Fibroblast of skin of right quadriceps (primary cell): ENCODE measurements around the gene KRTAP19-2.
"Not testable (repeated sequence)": the region's sequence is repeated elsewhere in the genome, so short reads cannot be mapped to it uniquely, and the experiment has no call there.

ENCODE experiments used
- DNase-seq: peaks from one replicate; pipeline ENCODE4 v3.0.0-alpha.2; 2013

KRTAP19-2 gene, protein sequence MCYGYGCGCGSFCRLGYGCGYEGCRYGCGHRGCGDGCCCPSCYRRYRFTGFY

GRCh38 chr21:30487336-30487735, at the start of gene KRTAP19-2:
Gene KRTAP19-2 (minus strand): TSS chr21:30487436. CDS start chr21:30487348, 88 bp downstream.
- DNase-seq, result no peak

DNA sequence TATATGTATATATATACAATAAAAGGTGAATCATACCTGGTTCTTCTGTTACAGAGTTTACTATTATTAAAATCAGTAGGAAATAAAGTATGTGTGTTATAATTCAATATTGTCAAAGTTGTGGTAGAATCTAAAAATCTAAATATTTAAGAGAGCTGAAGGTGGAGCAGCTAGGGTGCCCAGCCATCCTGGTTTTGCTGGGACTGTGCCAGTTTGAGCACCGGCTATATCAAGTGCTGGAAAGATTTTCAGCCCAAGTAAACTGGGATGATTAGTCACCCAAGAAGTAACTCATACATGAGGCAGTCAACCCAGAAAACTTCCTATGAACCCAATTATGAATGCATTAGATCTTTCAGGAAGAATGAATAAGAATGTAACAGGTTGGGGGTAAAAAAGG, 31.6 kb upstream of the KRTAP19-2 start:
- DNase-seq, result no peak

DNA sequence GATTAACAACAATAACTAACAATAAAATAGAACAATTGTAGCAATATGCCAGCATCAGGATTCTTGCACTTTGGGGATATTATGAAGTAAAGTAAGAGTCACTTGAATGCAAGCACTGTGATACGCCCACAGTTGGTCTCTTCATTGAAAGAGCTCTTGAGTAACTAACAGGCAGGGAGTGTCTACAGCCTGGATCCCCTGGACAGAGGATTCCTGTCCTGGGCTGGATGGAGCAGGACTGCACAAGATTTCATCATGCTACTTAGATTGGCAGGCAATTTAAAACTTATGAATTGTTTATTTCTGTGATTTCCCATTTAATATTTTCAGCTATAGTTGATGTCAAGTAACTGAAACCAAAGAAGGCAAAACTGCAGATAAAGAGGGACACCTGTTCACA, 28.4 kb upstream of the KRTAP19-2 start:
- no peak for DNase-seq

DNA sequence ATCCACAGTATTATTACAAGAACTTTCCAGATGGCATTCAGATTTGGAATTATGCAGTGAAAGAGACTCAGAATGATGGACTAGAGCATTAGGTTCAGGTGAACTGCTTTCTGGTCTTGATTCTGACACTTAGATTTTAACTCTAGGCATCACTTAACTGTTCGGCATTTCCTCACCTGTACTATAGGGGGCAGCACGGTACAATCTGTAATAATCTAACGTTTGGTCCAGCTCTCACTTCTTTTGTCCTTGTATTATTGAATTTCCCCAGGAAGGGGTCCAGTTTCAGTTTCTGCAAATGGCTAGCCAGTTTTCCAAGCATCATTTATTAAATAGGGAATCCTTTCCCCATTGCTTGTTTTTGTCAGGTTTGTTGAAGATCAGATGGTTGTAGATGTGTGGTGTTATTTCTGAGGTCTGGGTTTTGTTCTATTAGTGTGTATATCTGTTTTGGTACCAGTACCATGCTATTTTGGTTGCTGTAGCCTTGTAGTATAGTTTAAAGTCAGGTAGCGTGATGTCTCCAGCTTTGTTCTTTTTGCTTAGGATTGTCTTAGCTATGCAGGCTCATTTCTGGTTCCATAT, 18.5 kb upstream of the KRTAP19-2 start:
- not testable (repeated sequence) for DNase-seq

DNA sequence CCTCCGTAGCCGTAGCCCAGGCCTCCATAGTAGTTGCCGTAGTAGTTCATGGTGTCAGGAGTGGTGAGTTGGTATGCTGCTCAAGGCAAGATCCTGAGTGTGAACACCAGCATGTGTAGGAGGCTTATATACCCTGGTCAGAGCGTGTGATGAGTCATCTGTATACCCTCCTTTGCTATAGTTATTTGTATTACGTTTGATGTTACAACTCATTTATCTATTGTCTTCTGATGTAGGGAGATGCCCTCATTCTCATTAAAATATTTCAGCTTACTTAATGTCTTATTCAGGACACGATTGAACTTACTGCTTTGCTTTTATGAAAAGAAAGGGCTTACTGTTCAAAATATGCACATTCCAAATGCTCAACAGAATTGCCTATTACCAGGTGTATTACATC, 14.8 kb upstream of the KRTAP19-2 start, which contains the start of gene KRTAP19-5:
KRTAP19-5 (minus strand) TSS at position 101 of the 400 bp plus-strand sequence; CDS start at position 50, 51 bp downstream.
- no peak for DNase-seq

DNA sequence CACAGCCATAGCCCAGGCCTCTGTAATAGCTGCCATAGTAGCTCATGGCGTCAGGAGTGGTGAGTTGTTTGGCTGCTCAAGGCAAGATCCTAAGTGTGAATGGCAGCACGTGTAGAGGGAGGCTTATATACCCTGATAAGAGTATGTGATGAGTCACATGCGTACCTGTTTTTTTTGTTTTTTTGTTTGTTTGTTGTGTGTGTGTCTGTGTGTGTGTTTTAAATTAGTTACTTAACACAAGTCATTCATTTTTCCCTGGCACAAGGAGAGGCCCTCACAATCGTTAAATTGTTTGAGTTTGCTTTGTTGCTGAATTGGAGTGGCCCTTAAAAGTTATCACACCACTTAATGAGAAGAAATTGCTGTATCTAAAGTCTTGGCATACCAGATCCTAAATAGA, 9.8 kb upstream of the KRTAP19-2 start, which contains the start of gene KRTAP19-4:
KRTAP19-4 (minus strand) TSS at position 101 of the 400 bp plus-strand sequence; CDS start at position 46, 55 bp downstream.
- no peak for DNase-seq

DNA sequence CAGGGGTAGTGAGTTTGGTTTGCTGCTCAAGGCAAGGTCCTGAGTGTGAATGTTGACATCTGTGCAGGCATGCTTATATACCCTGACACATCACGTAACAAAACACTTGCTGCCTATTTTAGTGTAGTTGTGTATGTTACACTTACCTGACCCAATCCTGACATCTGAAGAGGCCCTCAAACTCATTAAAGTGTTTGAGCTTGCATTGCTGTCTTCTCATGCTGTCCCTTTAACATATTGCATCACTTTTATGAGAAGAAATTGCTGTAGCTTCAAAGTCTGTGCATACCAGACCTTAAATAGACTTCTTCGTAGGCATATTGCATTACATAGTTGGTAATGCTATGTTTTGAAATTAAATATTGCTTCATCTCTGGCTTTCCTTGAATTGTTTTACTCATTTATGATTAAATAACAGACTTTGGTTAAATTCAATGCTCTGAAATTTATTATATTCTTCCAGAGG, 4.8 kb upstream of the KRTAP19-2 start, which contains the start of gene KRTAP19-3:
KRTAP19-3 (minus strand) TSS at position 51 of the 466 bp plus-strand sequence. CDS start 56 bp downstream, outside the sequence.
- DNase-seq, result no peak

GRCh38 chr21:30486180-30486579, 1.1 kb downstream of the KRTAP19-2 start:
- DNase-seq, result no peak

DNA sequence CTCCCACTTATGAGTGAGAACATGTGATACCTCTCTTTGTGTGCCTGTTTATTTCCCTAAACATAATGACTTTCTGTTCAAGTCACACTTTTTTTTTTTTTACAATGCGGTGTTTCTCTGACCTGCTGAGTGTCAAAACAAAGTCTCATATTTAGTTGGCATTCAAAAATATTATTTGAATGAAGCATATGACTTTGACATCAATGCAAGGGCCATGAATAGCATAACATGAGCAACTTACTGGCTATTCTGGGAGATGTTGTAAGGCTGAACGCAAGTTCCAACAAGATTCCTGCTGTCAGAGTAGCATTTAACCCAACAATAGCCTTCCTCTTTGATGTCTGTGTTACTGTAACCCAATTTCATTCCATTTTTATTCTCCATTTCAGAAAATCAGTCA, 5.1 kb downstream of the KRTAP19-2 start:
- DNase-seq, result no peak

GRCh38 chr21:30480145-30480544, 7.1 kb downstream of the KRTAP19-2 start, which contains the start of gene KRTAP19-1:
Gene KRTAP19-1 (minus strand): TSS chr21:30480367. CDS start chr21:30480317, 50 bp downstream.
- no peak for DNase-seq

- no peak for DNase-seq
Observed at GRCh38 chr21:30479259-30479658, 8.0 kb downstream of the KRTAP19-2 start.

GRCh38 chr21:30478004-30478403, 9.2 kb downstream of the KRTAP19-2 start:
- no peak for DNase-seq

- DNase-seq, result no peak
Observed at GRCh38 chr21:30468900-30469714, 18.1 kb downstream of the KRTAP19-2 start.

DNA sequence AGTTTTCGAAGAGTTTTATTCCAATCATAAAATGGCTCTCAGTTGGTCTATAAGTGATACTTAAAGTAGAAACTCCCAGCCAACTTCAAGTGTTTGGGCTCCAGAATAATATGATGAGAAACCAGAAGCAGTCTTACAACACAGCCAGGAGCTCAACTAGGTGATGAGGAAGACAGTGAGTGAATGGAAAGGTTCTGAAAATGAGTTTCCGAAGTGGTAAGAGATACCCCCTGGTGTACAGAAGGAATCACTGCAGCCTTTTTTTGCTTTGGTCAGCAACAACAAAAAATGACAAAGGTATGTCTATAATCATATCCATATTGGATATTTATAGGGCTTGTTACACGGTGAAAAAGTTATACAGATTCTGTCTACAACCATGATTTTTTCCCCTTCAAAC, 23.5 kb downstream of the KRTAP19-2 start:
- no peak for DNase-seq

- no peak for DNase-seq
Observed at GRCh38 chr21:30448514-30448913, 38.7 kb downstream of the KRTAP19-2 start.

GRCh38 chr21:30447056-30447455, 40.2 kb downstream of the KRTAP19-2 start:
- no peak for DNase-seq

GRCh38 chr21:30444204-30444603, 43.0 kb downstream of the KRTAP19-2 start:
- DNase-seq, result no peak

GRCh38 chr21:30443226-30443625, 44.0 kb downstream of the KRTAP19-2 start:
- DNase-seq, result no peak

- DNase-seq, result no peak
Observed at GRCh38 chr21:30439975-30440374, 47.3 kb downstream of the KRTAP19-2 start, which contains the start of gene KRTAP15-1. Gene KRTAP15-1 (plus strand): TSS chr21:30440275. CDS start chr21:30440328, 53 bp downstream.
